HG02852 (cell line): ENCODE data around the gene QPCTL.
"Not testable (repeated sequence)": the region's sequence is repeated elsewhere in the genome, so short reads cannot be mapped to it uniquely, and the experiment has no call there.

ENCODE experiments used
- ATAC-seq: cut with Tn5 transposase; IDR thresholded peaks from one replicate; pipeline ENCODE4 v1.9.1; 2021; ENCODE audit warnings: mild to moderate bottlenecking, moderate library complexity; ENCODE audit not compliant: unreplicated experiment

QPCTL gene

GRCh38 chr19:45674946-45675345, 17.5 kb upstream of the QPCTL start:
- no peak for ATAC-seq

- ATAC-seq, result no peak
Observed at GRCh38 chr19:45676851-45677263, 15.6 kb upstream of the QPCTL start.

- ATAC-seq, result no peak
Observed at GRCh38 chr19:45677351-45678230, 14.9 kb upstream of the QPCTL start.

- peak; percentile 74 for ATAC-seq
Observed at GRCh38 chr19:45681391-45682015, 11.0 kb upstream of the QPCTL start.

- ATAC-seq, result no peak
Observed at GRCh38 chr19:45682117-45682516, 10.3 kb upstream of the QPCTL start.

GRCh38 chr19:45682908-45683307, 9.6 kb upstream of the QPCTL start:
- ATAC-seq, result no peak

- ATAC-seq, result not testable (repeated sequence)
Observed at GRCh38 chr19:45685045-45685444, 7.4 kb upstream of the QPCTL start.

- no peak for ATAC-seq
Observed at GRCh38 chr19:45687599-45687998, 4.9 kb upstream of the QPCTL start.

GRCh38 chr19:45691516-45692186, 815 bp upstream of the QPCTL start, which contains the start of gene SNRPD2:
SNRPD2 (minus strand) TSS chr19:45691953; CDS start chr19:45691888, 65 bp downstream.
- peak; percentile 40 for ATAC-seq

- no peak for ATAC-seq
Observed at GRCh38 chr19:45693106-45693788, 781 bp downstream of the QPCTL start.

GRCh38 chr19:45701676-45702075, 9.2 kb downstream of the QPCTL start:
- ATAC-seq, result no peak

GRCh38 chr19:45705115-45705514, 12.6 kb downstream of the QPCTL start:
- ATAC-seq, result no peak

GRCh38 chr19:45705710-45706415, 13.4 kb downstream of the QPCTL start:
- no peak for ATAC-seq

- ATAC-seq, result no peak
Observed at GRCh38 chr19:45710356-45711130, 18.1 kb downstream of the QPCTL start.

GRCh38 chr19:45711851-45712698, 19.6 kb downstream of the QPCTL start:
- ATAC-seq, result no peak

- ATAC-seq, result no peak
Observed at GRCh38 chr19:45712699-45713067, 20.2 kb downstream of the QPCTL start.

- no peak for ATAC-seq
Observed at GRCh38 chr19:45713141-45713540, 20.7 kb downstream of the QPCTL start.

- no peak for ATAC-seq
Observed at GRCh38 chr19:45715139-45715538, 22.7 kb downstream of the QPCTL start.
